CD4-positive, alpha-beta T cell treated with Interleukin-6 for 4 hours (primary cell): ENCODE results near the gene CHRNB4.
A peak's percentile ranks its signal among the peaks of the same experiment; 100 is the strongest.

Experiments used
- DNase-seq: peaks from one replicate; pipeline ENCODE4 v3.0.0-alpha.2; 2020; ENCODE audit warnings: mixed read lengths

The CHRNB4 gene

GRCh38 chr15:78630886-78631633 is 9.9 kb downstream of the CHRNB4 start:
- no peak for DNase-seq

GRCh38 chr15:78629716-78630065 is 11.3 kb downstream of the CHRNB4 start:
- no peak for DNase-seq

GRCh38 chr15:78629031-78629715 is 11.8 kb downstream of the CHRNB4 start:
- DNase-seq = no peak

- DNase-seq = no peak
Observed at GRCh38 chr15:78628227-78628626, 12.8 kb downstream of the CHRNB4 start.

- DNase-seq = no peak
Observed at GRCh38 chr15:78627348-78627747, 13.7 kb downstream of the CHRNB4 start.

GRCh38 chr15:78626381-78626995 is 14.5 kb downstream of the CHRNB4 start:
- DNase-seq = no peak

- no peak for DNase-seq
Observed at GRCh38 chr15:78625606-78626280, 15.3 kb downstream of the CHRNB4 start.

- no peak for DNase-seq
Observed at GRCh38 chr15:78624651-78625590, 16.1 kb downstream of the CHRNB4 start.

- DNase-seq = no peak
Observed at GRCh38 chr15:78623786-78624497, 17.1 kb downstream of the CHRNB4 start.

GRCh38 chr15:78621810-78622402 is 19.1 kb downstream of the CHRNB4 start:
- DNase-seq = no peak

- no peak for DNase-seq
Observed at GRCh38 chr15:78620527-78621421, 20.2 kb downstream of the CHRNB4 start, which contains the start of gene CHRNA3. Gene CHRNA3, minus strand, starts transcription at chr15:78620996. Its CDS starts 202 bp downstream, at chr15:78620794.

- DNase-seq = no peak
Observed at GRCh38 chr15:78620021-78620526, 20.9 kb downstream of the CHRNB4 start.

- DNase-seq = no peak
Observed at GRCh38 chr15:78619022-78619950, 21.7 kb downstream of the CHRNB4 start.

GRCh38 chr15:78618490-78618934 is 22.5 kb downstream of the CHRNB4 start:
- peak; percentile 84 for DNase-seq

GRCh38 chr15:78618064-78618463 is 22.9 kb downstream of the CHRNB4 start:
- DNase-seq = no peak

GRCh38 chr15:78617516-78617915 is 23.5 kb downstream of the CHRNB4 start:
- DNase-seq = no peak

- DNase-seq = no peak
Observed at GRCh38 chr15:78617076-78617475, 23.9 kb downstream of the CHRNB4 start.

GRCh38 chr15:78616506-78616905 is 24.5 kb downstream of the CHRNB4 start:
- no peak for DNase-seq
